K562 (cell line): ENCODE results near the gene ASIC1. TPM values are rescaled to one million over a fixed set of nuclear protein-coding genes. Genes with fewer than 3 reads are reported as not detected.
A peak's percentile ranks its signal among the peaks of the same experiment; 100 is the strongest.

ENCODE experiments used
- CHD7 ChIP-seq: fragments of 200-600 bp; sonication (generic); IDR thresholded peaks from one replicate; pipeline ENCODE4 v1.6.1; 2012; ENCODE audit warnings: mild to moderate bottlenecking, low read depth, low read length, inconsistent platforms
- ELF1 ChIP-seq: fragments of 200-800 bp; sonication (Bioruptor generic); IDR thresholded peaks from 2 replicates; pipeline ENCODE4 v1.6.1; 2016; ENCODE audit warnings: missing genetic modification characterization, missing compliant biosample characterization
- EP300 ChIP-seq: IDR thresholded peaks from 2 replicates; pipeline ENCODE4 v1.6.1; 2012; ENCODE audit warnings: low read length, improper control_type of control experiment
- FOXK1 ChIP-seq: sonication (generic); formaldehyde crosslinking; IDR thresholded peaks from 2 replicates; pipeline ENCODE4 v1.8.0; 2022; ENCODE audit warnings: missing genetic modification reagents, mild to moderate bottlenecking, borderline replicate concordance
- FOXP1 ChIP-seq: sonication (generic); formaldehyde crosslinking; IDR thresholded peaks from 2 replicates; pipeline ENCODE4 v1.8.0; 2022; ENCODE audit warnings: mild to moderate bottlenecking, missing genetic modification reagents
- ILK ChIP-seq: fragments of 450-650 bp; IDR thresholded peaks from 2 replicates; pipeline ENCODE4 v1.6.1; 2016; ENCODE audit warnings: missing genetic modification characterization, low read depth, mild to moderate bottlenecking, missing compliant biosample characterization, moderate library complexity, borderline replicate concordance
- MCM3 ChIP-seq: fragments of 450-650 bp; IDR thresholded peaks from 2 replicates; pipeline ENCODE4 v1.6.1; 2016
- MYC ChIP-seq, 2 experiments: fragments of 250-450 bp in 1 of 2; sonication (Bioruptor Pico) in 1 of 2; IDR thresholded peaks; 2 replicates each; pipeline versions ENCODE4 v1.5.1 to v1.6.1; 2012 to 2021; ENCODE audit warnings: low read depth in 2 of 2, borderline replicate concordance in 1 of 2, improper control_type of control experiment in 1 of 2, low read length in 1 of 2, mild to moderate bottlenecking in 1 of 2, moderate library complexity in 1 of 2
- PHB2 ChIP-seq: fragments of 450-650 bp; IDR thresholded peaks from 2 replicates; pipeline ENCODE4 v1.6.1; 2017; ENCODE audit warnings: low read depth
- POLR2G ChIP-seq: fragments of 200-400 bp; formaldehyde crosslinking; IDR thresholded peaks from 2 replicates; pipeline ENCODE4 v1.6.1; 2017; ENCODE audit warnings: low read depth, mild to moderate bottlenecking, antibody characterized with exemption, low read length, moderate library complexity
- SMAD3 ChIP-seq: fragments of 450-650 bp; formaldehyde crosslinking; conservative IDR thresholded peaks from 2 replicates; pipeline ENCODE4 v1.4.0; 2020; ENCODE audit warnings: mild to moderate bottlenecking
- SMARCA4 ChIP-seq: fragments of 450-650 bp; IDR thresholded peaks from 2 replicates; pipeline ENCODE4 v1.6.1; 2016
- ZFP1 ChIP-seq: fragments of 450-650 bp; formaldehyde crosslinking; IDR thresholded peaks from 2 replicates; pipeline ENCODE4 v1.4.0; 2020; ENCODE audit warnings: mild to moderate bottlenecking, mixed read lengths
- ZNF23 ChIP-seq: fragments of 250-450 bp; sonication (Bioruptor Pico); IDR thresholded peaks from 2 replicates; pipeline ENCODE4 v1.4.0; 2020; ENCODE audit warnings: mild to moderate bottlenecking
- ZNF655 ChIP-seq: fragments of 250-450 bp; sonication (Bioruptor Pico); IDR thresholded peaks from 2 replicates; pipeline ENCODE4 v1.5.0; 2021
- ZZZ3 ChIP-seq: fragments of 450-650 bp; IDR thresholded peaks from 2 replicates; pipeline ENCODE4 v1.6.1; 2016; ENCODE audit warnings: antibody characterized with exemption, mild to moderate bottlenecking, moderate library complexity
- polyA plus RNA-seq, 8 experiments: library from polyadenylated mRNA; depleted of rRNA in 4 of 8; stranded (reverse) in 5 of 8; unstranded in 3 of 8; fragments of >200 nt; fragmentation: Nextera tagmentation in 2 of 8; fragmentation: Illumina TruSeq in 1 of 8; extraction: Ambion mirVana in 2 of 8; extraction: Trizol in 1 of 8; gene quantifications; 2 replicates each; pipeline versions ENCODE4 v1.2.1 to v1.2.3, GENCODE V29; 2011 to 2014; ENCODE audit warnings: inconsistent platforms in 1 of 8, missing spikeins in 1 of 8
- total RNA-seq, 7 experiments: library from RNA; depleted of rRNA in 6 of 7; stranded (reverse); fragments of >200 nt in 6 of 7; fragmentation: Illumina TruSeq in 2 of 7; extraction: Trizol in 2 of 7; gene quantifications; 2 replicates each; pipeline versions ENCODE4 v1.2.1 to v1.2.3, GENCODE V29; 2011 to 2021; ENCODE audit warnings: low replicate concordance in 1 of 7

Gene ASIC1
- total and polyA plus RNA-seq, 9 of the 15 experiments (the other 6 are each of a cell fraction or from before 2014, with no cell fraction given), result 0.01 to 1.7 (median 0.45) TPM

- TF ChIP-seq ZNF655 (CRISPR knock-in tag) (no peak), SMAD3 (CRISPR knock-in tag) (peak; percentile 77; the same call in 1 of the 2 replicates), CHD7 (no peak), POLR2G (peak; percentile 76), MCM3 (no peak), FOXP1 (CRISPR knock-in tag) (no peak), ZNF23 (CRISPR knock-in tag) (no peak), PHB2 (peak; percentile 86), ZZZ3 (no peak), SMARCA4 (peak; percentile 89), ELF1 (no peak), ILK (tag) (no peak), MYC (IDR thresholded peaks at IDR 0.05; ENCODE audit: low read depth, low read length) (peak; percentile 38; the same call in 1 of the 2 replicates), MYC (CRISPR knock-in tag; IDR thresholded peaks at IDR 0.05; ENCODE audit: borderline replicate concordance, low read depth) (no peak), FOXK1 (CRISPR knock-in tag) (no peak), EP300 (peak; percentile 96), ZFP1 (CRISPR knock-in tag) (no peak)
Observed at GRCh38 chr12:50050410-50051098, 6.8 kb upstream of the ASIC1 start (continued).
